Endothelial cell of umbilical vein (primary cell): ENCODE data around the gene POLE. TPM values are rescaled to one million over a fixed set of nuclear protein-coding genes. Genes with fewer than 3 reads are reported as not detected.

Experiments
- BruUV-seq: library from RNA; stranded (reverse); fragments of 400-500 nt; replicated peaks from 2 replicates; lab custom pipeline; 2021; lab: Mats Ljungman, UMichigan
- CTCF ChIA-PET: fragments of 300-600, 350-600 bp; sonication (Branson Sonifier 250); formaldehyde crosslinking; loops from one replicate; lab custom pipeline; 2021; ENCODE audit warnings: antibody characterized with exemption, inconsistent platforms; lab: Charles Lee
- POLR2A ChIA-PET: fragments of 300-600, 350-600 bp; sonication (Branson Sonifier 250); formaldehyde crosslinking; loops from one replicate; lab custom pipeline; 2021; ENCODE audit warnings: antibody characterized with exemption, inconsistent platforms; lab: Charles Lee
- DNase-seq: peaks from one replicate; pipeline ENCODE4 v3.0.0-alpha.2; 2011; ENCODE audit warnings: low read depth, low spot score
- FAIRE-seq: peaks from 2 replicates; lab custom pipeline; 2011; peaks lifted over from hg19 to GRCh38; lab: Jason Lieb, UNC
- H2AFZ ChIP-seq: 2 replicates; pipeline ENCODE4 v1.6.0; 2012; ENCODE audit warnings: low read depth, low read length, control low read depth, inconsistent platforms
- H3K27ac ChIP-seq: 2 replicates; pipeline ENCODE4 v1.5.1; 2011; ENCODE audit warnings: low read depth, mild to moderate bottlenecking, control low read depth, low read length, moderate library complexity; ENCODE audit not compliant: insufficient read depth
- H3K27me3 ChIP-seq, 2 experiments: 2 replicates each; pipeline versions ENCODE4 v1.6.0 to v1.6.1; 2011; ENCODE audit warnings: low read length in 2 of 2, mixed read lengths in 1 of 2; ENCODE audit not compliant: control insufficient read depth in 2 of 2, insufficient read depth in 2 of 2
- H3K36me3 ChIP-seq, 2 experiments: 2 replicates in 1 of 2; 3 replicates in 1 of 2; pipeline ENCODE4 v1.5.1; 2011; ENCODE audit warnings: low read length in 2 of 2, mild to moderate bottlenecking in 1 of 2, moderate library complexity in 1 of 2; ENCODE audit not compliant: control insufficient read depth in 2 of 2, insufficient read depth in 2 of 2; ENCODE audit errors: extremely low read depth in 1 of 2
- H3K4me1 ChIP-seq: 3 replicates; pipeline ENCODE4 v1.5.1; 2011; ENCODE audit warnings: mild to moderate bottlenecking, low read length; ENCODE audit not compliant: control insufficient read depth, insufficient read depth; ENCODE audit errors: extremely low read depth
- H3K4me2 ChIP-seq: 2 replicates; pipeline ENCODE4 v1.6.1; 2011; ENCODE audit warnings: low read length, control low read depth, mixed read lengths; ENCODE audit not compliant: insufficient read depth
- H3K4me3 ChIP-seq, 3 experiments: fragments of 200-600 bp in 1 of 3; sonication (generic), shearing (Covaris generic) in 1 of 3; replicated peaks in 1 of 3; 2 replicates each; pipeline ENCODE4 v1.5.1; 2011 to 2016; ENCODE audit warnings: control low read depth in 3 of 3, low read length in 3 of 3, mild to moderate bottlenecking in 2 of 3, inconsistent platforms in 1 of 3, low read depth in 1 of 3, moderate library complexity in 1 of 3; ENCODE audit not compliant: insufficient read depth in 1 of 3
- H3K79me2 ChIP-seq: 2 replicates; pipeline ENCODE4 v1.6.0; 2012; ENCODE audit warnings: low read length, inconsistent platforms; ENCODE audit not compliant: control insufficient read depth, insufficient read depth
- H3K9ac ChIP-seq: replicated peaks from 2 replicates; pipeline ENCODE3; 2011; ENCODE audit warnings: low read length, control low read depth; ENCODE audit not compliant: insufficient read depth; ENCODE audit errors: extremely low read depth
- H3K9me1 ChIP-seq: replicated peaks from 3 replicates; pipeline ENCODE4 v1.6.0; 2011; ENCODE audit warnings: mild to moderate bottlenecking, low read length; ENCODE audit not compliant: control insufficient read depth, insufficient read depth; ENCODE audit errors: extremely low read depth
- H3K9me3 ChIP-seq: replicated peaks from 2 replicates; pipeline ENCODE4 v1.5.1; 2012; ENCODE audit warnings: low read length, inconsistent platforms; ENCODE audit not compliant: control insufficient read depth, insufficient read depth
- H4K20me1 ChIP-seq: replicated peaks from 2 replicates; pipeline ENCODE3; 2011; ENCODE audit warnings: mild to moderate bottlenecking, low read length; ENCODE audit not compliant: control insufficient read depth, insufficient read depth; ENCODE audit errors: extremely low read depth
- CTCF ChIP-seq, 2 donors: IDR thresholded peaks; 1 replicate in 1 of 2; 2 replicates in 1 of 2; pipeline ENCODE4 v1.5.1; 2011; ENCODE audit warnings: low read length in 2 of 2, mild to moderate bottlenecking in 2 of 2, moderate library complexity in 2 of 2, control low read depth in 1 of 2, inconsistent platforms in 1 of 2, low read depth in 1 of 2; ENCODE audit not compliant: insufficient read depth in 1 of 2; ENCODE audit errors: extremely low read depth in 1 of 2
- JUN ChIP-seq: IDR thresholded peaks from 2 replicates; pipeline ENCODE4 v1.6.1; 2011; ENCODE audit warnings: borderline replicate concordance, low read depth; ENCODE audit not compliant: insufficient read length, insufficient read depth
- POLR2AphosphoS5 ChIP-seq: IDR thresholded peaks from 2 replicates; pipeline ENCODE4 v1.6.1; 2012; ENCODE audit warnings: low read depth, mild to moderate bottlenecking, control low read depth, low read length, moderate library complexity; ENCODE audit not compliant: insufficient read depth
- dilution Hi-C: fragments of 300-500 bp; cut with MboI; formaldehyde crosslinking; loops from one replicate; pipeline ENCODE4 v1.15.0; 2019; ENCODE audit warnings: low sequenced_read_pairs; ENCODE audit not compliant: extremely low pct_ligation_motif_present
- intact Hi-C: fragments of 100-400 bp; cut with micrococcal nuclease; formaldehyde crosslinking; loops from one replicate; pipeline ENCODE4 v1.10.0; 2022
- polyA plus RNA-seq, 4 experiments: library from polyadenylated mRNA; depleted of rRNA in 3 of 4; stranded (reverse) in 3 of 4; unstranded in 1 of 4; fragments of >200 nt; gene quantifications; 2 replicates each; pipeline versions ENCODE4 v1.2.1 to v1.2.3, GENCODE V29; 2011 to 2012; ENCODE audit warnings: missing spikeins in 1 of 4
- total RNA-seq: library from RNA; stranded (reverse); gene quantifications from 2 replicates; pipeline ENCODE4 v1.2.3, GENCODE V29; 2021
- TF ChIP-seq, protein P1 (sequence below): IDR thresholded peaks from 2 replicates; pipeline ENCODE4 v1.6.1; 2011; ENCODE audit not compliant: insufficient read depth, insufficient read length

The POLE gene
- total and polyA plus RNA-seq, 2 donors (not counting 3 experiments of a cell fraction or from before 2014, with no cell fraction given), result 22.9 to 82.7 TPM

- Histone ChIP-seq H3K27me3 (peaks cover 30 to 36% of the 10 kb centered on the region in 2 experiments), H3K4me2 (no peak overlapping the region), H2AFZ (no peak overlapping the region), H3K4me1 (no peaks in the 10 kb centered on the region), H3K4me3 (no peak overlapping the region), H3K9me3 (peaks cover 3% of the 10 kb centered on the region), H3K36me3 (no peaks in the 10 kb centered on the region), H3K27ac (no peak overlapping the region), H3K9me1 (no peaks in the 10 kb centered on the region), H3K79me2 (no peaks in the 10 kb centered on the region), H4K20me1 (no peaks in the 10 kb centered on the region), H3K9ac (no peak overlapping the region)
- TF ChIP-seq JUN (no peak), POLR2AphosphoS5 (no peak)
- TF ChIP-seq, protein P1, sequence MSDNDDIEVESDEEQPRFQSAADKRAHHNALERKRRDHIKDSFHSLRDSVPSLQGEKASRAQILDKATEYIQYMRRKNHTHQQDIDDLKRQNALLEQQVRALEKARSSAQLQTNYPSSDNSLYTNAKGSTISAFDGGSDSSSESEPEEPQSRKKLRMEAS, result no peak
- BruUV-seq, result no TSS peak
- ChIA-PET POLR2A (no interaction called here), CTCF (interaction anchor here (0.9 to 7.6 kb wide), 25 partner anchors 9 to 476 kb away, joined by 3 to 102 read pairs (median 6); no protein-coding TSS in a partner anchor)
- dilution Hi-C loops, result no loop called here
- intact Hi-C loops, result loop anchor here (1.0 kb wide), 4 partner anchors 11 to 200 kb away; no protein-coding TSS in a partner anchor
- FAIRE-seq (no peak), DNase-seq (no peak)
These were observed 71.5 kb downstream of the POLE start for GRCh38 chr12:132615579-132616038.

DNA sequence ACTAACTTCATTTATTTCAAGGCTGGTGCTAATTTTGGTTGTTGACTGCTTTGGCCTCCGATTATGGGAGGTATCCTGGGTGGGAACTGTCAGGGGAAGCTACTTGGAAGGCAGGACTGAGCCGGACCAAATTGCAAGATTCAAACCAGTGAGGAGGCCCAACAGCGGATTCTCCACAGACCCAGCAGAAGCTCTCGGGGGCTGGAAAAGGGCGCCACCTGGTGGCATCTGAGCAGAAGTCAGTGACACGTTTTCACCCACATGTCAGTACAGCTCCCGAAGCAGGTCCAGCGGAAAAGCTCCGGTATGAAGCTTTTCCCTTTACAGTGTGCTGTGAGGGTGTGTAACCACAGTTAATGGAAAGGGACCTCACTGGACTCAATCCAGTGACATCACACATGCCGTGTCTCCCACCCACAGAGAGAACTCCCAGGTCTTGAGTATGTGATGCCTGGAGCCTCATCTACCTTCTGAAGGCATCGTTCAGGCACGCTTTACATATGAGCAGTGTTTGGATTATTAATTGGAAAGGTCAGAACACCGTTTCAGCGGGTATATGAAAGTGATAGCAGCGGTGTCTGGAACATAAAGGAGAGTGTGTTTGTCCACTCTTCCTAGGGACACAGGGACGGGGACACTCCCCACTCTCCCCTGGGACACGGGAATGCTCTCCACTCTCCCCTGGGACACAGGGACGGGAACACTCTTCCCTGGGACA is 72.1 kb downstream of the POLE start:
- Histone ChIP-seq H2AFZ (no peak overlapping the region), H3K4me3 (no peak overlapping the region), H3K4me1 (no peaks in the 10 kb centered on the region), H3K4me2 (no peak overlapping the region), H3K9me3 (peaks cover 3% of the 10 kb centered on the region), H3K9ac (no peak overlapping the region), H3K9me1 (no peaks in the 10 kb centered on the region), H3K27ac (no peak overlapping the region), H3K36me3 (no peaks in the 10 kb centered on the region), H3K27me3 (peaks cover 28 to 38% of the 10 kb centered on the region in 2 experiments), H3K79me2 (no peaks in the 10 kb centered on the region), H4K20me1 (no peaks in the 10 kb centered on the region)
- dilution Hi-C loops, result no loop called here
- ChIA-PET POLR2A (no interaction called here), CTCF (interaction anchor here (0.6 to 7.6 kb wide), 31 partner anchors 10 to 501 kb away, joined by 3 to 102 read pairs (median 5); no protein-coding TSS in a partner anchor)
- FAIRE-seq (peak; percentile 96), DNase-seq (peak; percentile 81)
- intact Hi-C loops, result loop anchor here (1.0 kb wide), 4 partner anchors 11 to 200 kb away; no protein-coding TSS in a partner anchor
- TF ChIP-seq POLR2AphosphoS5 (no peak), CTCF (IDR thresholded peaks at IDR 0.05; ENCODE audit: extremely low read depth in 1 of 2, insufficient read depth in 1 of 2, low read depth in 1 of 2, low read length in 2 of 2) (peak; percentile 89 to 93)
- TF ChIP-seq, protein P1, result peak; percentile 52
- no TSS peak for BruUV-seq
